Mesenchymal stem cell (in vitro differentiated cells and primary cell): ENCODE data around the gene COL18A1.

Experiments used
- DNase-seq: peaks from one replicate; pipeline ENCODE4 v3.0.0-alpha.2; 2013
- H2AFZ ChIP-seq: one replicate; pipeline ENCODE4 v1.6.1; 2013; ENCODE audit warnings: low read depth, mild to moderate bottlenecking, control low read depth, inconsistent platforms, low read length, moderate library complexity
- H2AK5ac ChIP-seq: 2 replicates; pipeline ENCODE4 v1.6.1; 2013; ENCODE audit warnings: low read length, moderate library complexity, mild to moderate bottlenecking, inconsistent platforms; ENCODE audit not compliant: severe bottlenecking
- H2BK120ac ChIP-seq: one replicate; pipeline ENCODE4 v1.6.1; 2013; ENCODE audit warnings: low read depth, mild to moderate bottlenecking, inconsistent platforms, low read length, moderate library complexity
- H2BK12ac ChIP-seq, 2 experiments: one replicate each; pipeline ENCODE4 v1.6.1; 2013; ENCODE audit warnings: inconsistent platforms in 2 of 2, low read length in 2 of 2, mild to moderate bottlenecking in 2 of 2, moderate library complexity in 2 of 2, control low read depth in 1 of 2
- H2BK15ac ChIP-seq: one replicate; pipeline ENCODE4 v1.6.1; 2013; ENCODE audit warnings: mild to moderate bottlenecking, low read depth, inconsistent platforms; ENCODE audit not compliant: poor library complexity, severe bottlenecking
- H2BK5ac ChIP-seq: 2 replicates; pipeline ENCODE4 v1.6.1; 2013; ENCODE audit warnings: low read depth, mild to moderate bottlenecking, low read length, control low read depth, inconsistent platforms; ENCODE audit not compliant: poor library complexity, severe bottlenecking
- H3K14ac ChIP-seq, 2 experiments: one replicate each; pipeline ENCODE4 v1.6.1; 2013; ENCODE audit warnings: inconsistent platforms in 2 of 2, low read length in 2 of 2, control low read depth in 1 of 2, mild to moderate bottlenecking in 1 of 2, moderate library complexity in 1 of 2
- H3K18ac ChIP-seq, 2 experiments: one replicate each; pipeline ENCODE4 v1.6.1; 2013; ENCODE audit warnings: inconsistent platforms in 2 of 2, low read length in 2 of 2, control low read depth in 1 of 2, low read depth in 1 of 2, mild to moderate bottlenecking in 1 of 2
- H3K23ac ChIP-seq, 2 experiments: one replicate each; pipeline ENCODE4 v1.6.1; 2013; ENCODE audit warnings: inconsistent platforms in 2 of 2, low read length in 2 of 2, mild to moderate bottlenecking in 2 of 2, moderate library complexity in 2 of 2, control low read depth in 1 of 2
- H3K27ac ChIP-seq: 2 replicates; pipeline ENCODE4 v1.5.1; 2013; ENCODE audit warnings: mild to moderate bottlenecking, moderate library complexity, low read length, control low read depth, inconsistent platforms; ENCODE audit not compliant: poor library complexity, severe bottlenecking
- H3K27me3 ChIP-seq, 2 experiments: 2 replicates each; pipeline versions ENCODE4 v1.6.1 to v1.7.0; 2013; ENCODE audit warnings: low read length in 2 of 2, mild to moderate bottlenecking in 2 of 2, moderate library complexity in 2 of 2, control low read depth in 1 of 2, inconsistent platforms in 1 of 2; ENCODE audit not compliant: control insufficient read depth in 1 of 2, insufficient read depth in 1 of 2
- H3K36me3 ChIP-seq, 2 experiments: 2 replicates each; pipeline versions ENCODE4 v1.6.1 to v1.7.0; 2013; ENCODE audit warnings: low read length in 2 of 2, control low read depth in 1 of 2, inconsistent platforms in 1 of 2, low read depth in 1 of 2, mild to moderate bottlenecking in 1 of 2; ENCODE audit not compliant: insufficient read depth in 2 of 2, control insufficient read depth in 1 of 2
- H3K4ac ChIP-seq, 2 experiments: one replicate each; pipeline ENCODE4 v1.6.1; 2013; ENCODE audit warnings: inconsistent platforms in 2 of 2, low read length in 2 of 2, mild to moderate bottlenecking in 2 of 2, moderate library complexity in 2 of 2, control low read depth in 1 of 2, low read depth in 1 of 2
- H3K4me1 ChIP-seq: 2 replicates; pipeline ENCODE4 v1.6.1; 2013; ENCODE audit warnings: low read depth, low read length, control low read depth; ENCODE audit not compliant: control insufficient read depth, insufficient read depth
- H3K4me2 ChIP-seq: 2 replicates; pipeline ENCODE4 v1.6.1; 2013; ENCODE audit warnings: low read length, mild to moderate bottlenecking, inconsistent platforms; ENCODE audit not compliant: poor library complexity, severe bottlenecking
- H3K4me3 ChIP-seq, 2 experiments: 2 replicates each; pipeline versions ENCODE4 v1.5.1 to v1.7.0; 2013; ENCODE audit warnings: low read length in 2 of 2, mild to moderate bottlenecking in 2 of 2, control low read depth in 1 of 2, low read depth in 1 of 2; ENCODE audit not compliant: insufficient read depth in 1 of 2
- H3K79me1 ChIP-seq: replicated peaks from 2 replicates; pipeline ENCODE4 v1.6.1; 2013; ENCODE audit warnings: mild to moderate bottlenecking, control low read depth, low read length, inconsistent platforms; ENCODE audit not compliant: poor library complexity, severe bottlenecking
- H3K9ac ChIP-seq: 2 replicates; pipeline ENCODE4 v1.7.0; 2013; ENCODE audit warnings: mild to moderate bottlenecking, low read length, moderate library complexity
- H3K9me3 ChIP-seq: 2 replicates; pipeline ENCODE4 v1.7.0; 2013; ENCODE audit warnings: mild to moderate bottlenecking, low read length; ENCODE audit not compliant: control insufficient read depth
- H4K8ac ChIP-seq: one replicate; pipeline ENCODE4 v1.6.1; 2013; ENCODE audit warnings: inconsistent platforms, mild to moderate bottlenecking, low read length, moderate library complexity
- H4K91ac ChIP-seq: one replicate; pipeline ENCODE4 v1.6.1; 2013; ENCODE audit warnings: mild to moderate bottlenecking, low read length, inconsistent platforms
- WGBS: methylation state at CpG from one replicate; pipeline ENCODE4 v1.1.7; 2013; ENCODE audit warnings: mixed read lengths; 5-methylcytosine and 5-hydroxymethylcytosine counted together

The COL18A1 gene

GRCh38 chr21:45405271-45405818 is 380 bp downstream of the COL18A1 start:
- H3K9me3 ChIP-seq: peaks cover 16% of the 10 kb centered on the region

GRCh38 chr21:45405819-45406762 is 1.1 kb downstream of the COL18A1 start:
- peak overlapping the region; percentile 59 for H3K9ac ChIP-seq
- WGBS: under 1% methylated on average over 60 of the region's 83 CpGs
- H2BK5ac ChIP-seq: peak overlapping the region; percentile 90
- peak overlapping the region; percentile 22 for H2BK120ac ChIP-seq
- peak overlapping the region; percentile 75 to 94 for H3K4me3 ChIP-seq
- no peak overlapping the region for H2AK5ac ChIP-seq
- peak overlapping the region; percentile 82 for H2BK15ac ChIP-seq
- peaks cover 14% of the 10 kb centered on the region for H3K9me3 ChIP-seq
- H3K23ac ChIP-seq: peak overlapping the region in 1 of 2 experiments; percentile 70
- H3K79me1 ChIP-seq: peaks cover 3% of the 10 kb centered on the region
- peak overlapping the region in 1 of 2 experiments; percentile 89 for H3K14ac ChIP-seq
- peak overlapping the region; percentile 66 for H4K8ac ChIP-seq
- peak overlapping the region; percentile 79 to 81 for H3K4ac ChIP-seq
- H3K36me3 ChIP-seq: peaks cover 3 to 31% of the 10 kb centered on the region in 2 experiments
- H2BK12ac ChIP-seq: peak overlapping the region; percentile 38 to 65
- H2AFZ ChIP-seq: no peak overlapping the region
- H3K18ac ChIP-seq: peak overlapping the region; percentile 82 to 88
- H3K4me1 ChIP-seq: peaks cover 59% of the 10 kb centered on the region
- H3K27me3 ChIP-seq: no peaks in the 10 kb centered on the region
- H3K4me2 ChIP-seq: peak overlapping the region; percentile 50
- H3K27ac ChIP-seq: peak overlapping the region; percentile 90
- DNase-seq: no peak
- peak overlapping the region; percentile 83 for H4K91ac ChIP-seq

More at GRCh38 chr21:45405271-45405818, 380 bp downstream of the COL18A1 start:
- peak overlapping the region; percentile 75 to 94 for H3K4me3 ChIP-seq
- no peaks in the 10 kb centered on the region for H3K27me3 ChIP-seq
- peak overlapping the region; percentile 79 to 81 for H3K4ac ChIP-seq
- peak overlapping the region; percentile 83 for H4K91ac ChIP-seq
- H3K4me1 ChIP-seq: peaks cover 52% of the 10 kb centered on the region
- peaks cover 3 to 27% of the 10 kb centered on the region in 2 experiments for H3K36me3 ChIP-seq
- no peak overlapping the region for H3K23ac ChIP-seq
- no peak overlapping the region for H2AK5ac ChIP-seq
- H2BK5ac ChIP-seq: peak overlapping the region; percentile 90
- no peak overlapping the region for H3K27ac ChIP-seq
- H2AFZ ChIP-seq: no peak overlapping the region
- WGBS: under 1% methylated on average over 35 of the region's 86 CpGs
- no peak overlapping the region for H2BK12ac ChIP-seq
- DNase-seq: peak; percentile 51
- H3K79me1 ChIP-seq: peaks cover 3% of the 10 kb centered on the region
- H2BK15ac ChIP-seq: no peak overlapping the region
- peak overlapping the region in 1 of 2 experiments; percentile 92 for H3K14ac ChIP-seq
- peak overlapping the region; percentile 59 for H3K9ac ChIP-seq
- H4K8ac ChIP-seq: peak overlapping the region; percentile 31
- peak overlapping the region; percentile 50 for H3K4me2 ChIP-seq
- peak overlapping the region; percentile 83 for H2BK120ac ChIP-seq
- H3K18ac ChIP-seq: peak overlapping the region; percentile 82 to 88

GRCh38 chr21:45406801-45407628 is 2.0 kb downstream of the COL18A1 start:
- peak; percentile 70 for DNase-seq
- H3K9ac ChIP-seq: peak overlapping the region; percentile 59
- no peak overlapping the region for H2BK15ac ChIP-seq
- H2AFZ ChIP-seq: no peak overlapping the region
- H3K14ac ChIP-seq: peak overlapping the region in 1 of 2 experiments; percentile 68
- peak overlapping the region; percentile 50 for H3K4me2 ChIP-seq
- peaks cover 3% of the 10 kb centered on the region for H3K79me1 ChIP-seq
- H4K91ac ChIP-seq: peak overlapping the region; percentile 23
- peak overlapping the region; percentile 90 for H3K27ac ChIP-seq
- peak overlapping the region; percentile 24 to 35 for H3K4ac ChIP-seq
- no peak overlapping the region for H3K23ac ChIP-seq
- peaks cover 5% of the 10 kb centered on the region for H3K9me3 ChIP-seq
- peaks cover 3 to 38% of the 10 kb centered on the region in 2 experiments for H3K36me3 ChIP-seq
- H3K18ac ChIP-seq: peak overlapping the region; percentile 6 to 79
- peak overlapping the region; percentile 86 for H4K8ac ChIP-seq
- H2BK12ac ChIP-seq: peak overlapping the region; percentile 0 to 44
- WGBS: 29% methylated on average over 14 of the region's 17 CpGs
- no peaks in the 10 kb centered on the region for H3K27me3 ChIP-seq
- H2BK5ac ChIP-seq: no peak overlapping the region
- H3K4me3 ChIP-seq: peak overlapping the region; percentile 35 to 75
- peaks cover 64% of the 10 kb centered on the region for H3K4me1 ChIP-seq
- peak overlapping the region; percentile 12 for H2AK5ac ChIP-seq
- H2BK120ac ChIP-seq: peak overlapping the region; percentile 29
